HCT116 (cell line): Measurements from ENCODE around the gene IQCK. TPM values are rescaled to one million over a fixed set of nuclear protein-coding genes. Genes with fewer than 3 reads are reported as not detected.

ENCODE experiments used
- ATAC-seq: fragments of 200-7000 bp; cut with Tn5 transposase; 2 replicates; pipeline ENCODE4 v1.9.1; 2020; ENCODE audit warnings: mild to moderate bottlenecking, moderate library complexity
- BruUV-seq: library from RNA; stranded (reverse); fragments of 400-500 nt; replicated peaks from 2 replicates; lab custom pipeline; 2021; lab: Mats Ljungman, UMichigan
- CTCF ChIA-PET: fragments of 300-600 bp; sonication (Branson Sonifier 250); formaldehyde crosslinking; loops from one replicate; lab custom pipeline; 2021; ENCODE audit warnings: antibody characterized with exemption; lab: Charles Lee
- POLR2A ChIA-PET: fragments of 300-600, 350-600 bp; sonication (Branson Sonifier 250); formaldehyde crosslinking; loops from one replicate; lab custom pipeline; 2021; ENCODE audit warnings: antibody characterized with exemption; lab: Charles Lee
- RAD21 ChIA-PET, 2 experiments: fragments of 300-600 bp; sonication (Branson Sonifier 250); formaldehyde crosslinking; loops; one replicate each; lab custom pipeline; 2023; ENCODE audit warnings: low total read pairs in 2 of 2; ENCODE audit not compliant: uncharacterized antibody in 2 of 2, unreplicated experiment in 2 of 2, low non-redundant PET in 1 of 2; lab: Charles Lee
- DNase-seq: peaks from one replicate; pipeline ENCODE4 v3.0.0-alpha.2; 2010; ENCODE audit warnings: low read depth, low spot score
- H2AFZ ChIP-seq: fragments of 200-600 bp; shearing (Covaris generic), sonication (generic); 2 replicates; pipeline ENCODE4 v1.6.1; 2017; ENCODE audit warnings: low read depth, mixed run types, mixed read lengths, antibody characterized with exemption, low read length; ENCODE audit not compliant: poor library complexity, severe bottlenecking
- H3K27ac ChIP-seq: 2 replicates; pipeline ENCODE4 v1.5.1; 2012; ENCODE audit warnings: low read depth, low read length
- H3K27me3 ChIP-seq: fragments of 200-600 bp; sonication (generic); 2 replicates; pipeline ENCODE4 v1.6.1; 2016; ENCODE audit warnings: mixed run types, low read length, mixed read lengths; ENCODE audit not compliant: insufficient read depth
- H3K36me3 ChIP-seq, 2 experiments: fragments of 200-500 bp in 1 of 2; fragments of 200-600 bp in 1 of 2; sonication (Bioruptor generic) in 1 of 2; sonication (generic) in 1 of 2; 2 replicates each; pipeline versions ENCODE4 v1.5.1 to v1.6.1; 2014 to 2016; ENCODE audit warnings: low read length in 2 of 2, inconsistent platforms in 1 of 2, mixed read lengths in 1 of 2, mixed run types in 1 of 2; ENCODE audit not compliant: insufficient read depth in 2 of 2, control insufficient read depth in 1 of 2
- H3K4me1 ChIP-seq, 2 experiments: fragments of 200-600 bp in 1 of 2; sonication (generic) in 1 of 2; 2 replicates each; pipeline versions ENCODE4 v1.5.1 to v1.6.1; 2012 to 2017; ENCODE audit warnings: low read length in 2 of 2, inconsistent platforms in 1 of 2, mild to moderate bottlenecking in 1 of 2, mixed read lengths in 1 of 2, mixed run types in 1 of 2, moderate library complexity in 1 of 2; ENCODE audit not compliant: insufficient read depth in 2 of 2, control insufficient read depth in 1 of 2
- H3K4me2 ChIP-seq: fragments of 200-600 bp; sonication (generic); 2 replicates; pipeline ENCODE4 v1.6.1; 2017; ENCODE audit warnings: mixed run types, low read length, mixed read lengths
- H3K4me3 ChIP-seq, 2 experiments: fragments of 200-600 bp in 1 of 2; sonication (generic) in 1 of 2; replicated peaks in 1 of 2; 2 replicates each; pipeline ENCODE4 v1.5.1; 2011 to 2016; ENCODE audit warnings: low read length in 2 of 2, control low read depth in 1 of 2, low read depth in 1 of 2, mild to moderate bottlenecking in 1 of 2, mixed read lengths in 1 of 2, mixed run types in 1 of 2
- H3K79me2 ChIP-seq: fragments of 200-600 bp; sonication (generic); 2 replicates; pipeline ENCODE4 v1.6.1; 2017; ENCODE audit warnings: mild to moderate bottlenecking, mixed run types, low read length, moderate library complexity, mixed read lengths; ENCODE audit not compliant: insufficient read depth
- H3K9ac ChIP-seq: fragments of 200-600 bp; sonication (generic); 2 replicates; pipeline ENCODE4 v1.6.1; 2016; ENCODE audit warnings: low read length, mixed read lengths
- H3K9me2 ChIP-seq: fragments of 200-600 bp; sonication (generic), shearing (Covaris generic); 2 replicates; pipeline ENCODE4 v1.6.1; 2017; ENCODE audit warnings: mixed run types, mild to moderate bottlenecking, moderate library complexity; ENCODE audit not compliant: insufficient read depth
- H3K9me3 ChIP-seq, 2 experiments: fragments of 200-500 bp in 1 of 2; fragments of 200-600 bp in 1 of 2; sonication (Bioruptor generic) in 1 of 2; sonication (generic) in 1 of 2; 2 replicates each; pipeline ENCODE4 v1.6.1; 2014 to 2017; ENCODE audit warnings: low read length in 2 of 2, mixed read lengths in 2 of 2, inconsistent platforms in 1 of 2, low read depth in 1 of 2, mild to moderate bottlenecking in 1 of 2, mixed run types in 1 of 2, moderate library complexity in 1 of 2; ENCODE audit not compliant: control insufficient read depth in 1 of 2, insufficient read depth in 1 of 2
- H4K20me1 ChIP-seq: fragments of 200-600 bp; sonication (generic), shearing (Covaris generic); 2 replicates; pipeline ENCODE4 v1.6.1; 2017; ENCODE audit warnings: mixed run types, mild to moderate bottlenecking, moderate library complexity; ENCODE audit not compliant: insufficient read depth
- ATF3 ChIP-seq: IDR thresholded peaks from 2 replicates; pipeline ENCODE4 v1.6.1; 2012
- CBX3 ChIP-seq: IDR thresholded peaks from 2 replicates; pipeline ENCODE4 v1.6.1; 2012; ENCODE audit warnings: low read depth
- EGR1 ChIP-seq: IDR thresholded peaks from 2 replicates; pipeline ENCODE4 v1.6.1; 2012; ENCODE audit warnings: low read depth
- ELF1 ChIP-seq: IDR thresholded peaks from 2 replicates; pipeline ENCODE4 v1.6.1; 2012; ENCODE audit warnings: low read depth, borderline replicate concordance
- EZH2 ChIP-seq: fragments of 200-600 bp; sonication (generic); IDR thresholded peaks from 2 replicates; pipeline ENCODE4 v1.6.1; 2017; ENCODE audit warnings: antibody characterized with exemption, mixed run types
- EZH2phosphoT487 ChIP-seq: fragments of 200-600 bp; IDR thresholded peaks from 2 replicates; pipeline ENCODE4 v1.6.1; 2018; ENCODE audit warnings: antibody characterized with exemption, borderline replicate concordance
- FOSL1 ChIP-seq: IDR thresholded peaks from 2 replicates; pipeline ENCODE4 v1.6.1; 2012; ENCODE audit warnings: low read depth
- JUND ChIP-seq: IDR thresholded peaks from 2 replicates; pipeline ENCODE4 v1.6.1; 2012
- POLR2A ChIP-seq: IDR thresholded peaks from 2 replicates; pipeline ENCODE4 v1.7.0; 2011; ENCODE audit warnings: borderline replicate concordance; ENCODE audit not compliant: insufficient read depth, insufficient read length; ENCODE audit errors: extremely low read depth
- POLR2AphosphoS5 ChIP-seq: IDR thresholded peaks from 2 replicates; pipeline ENCODE4 v1.6.1; 2011; ENCODE audit warnings: mild to moderate bottlenecking, low read depth, low read length, moderate library complexity
- RAD21 ChIP-seq: IDR thresholded peaks from 2 replicates; pipeline ENCODE4 v1.6.1; 2012; ENCODE audit warnings: low read depth, mild to moderate bottlenecking
- SIN3A ChIP-seq: IDR thresholded peaks from 2 replicates; pipeline ENCODE4 v1.6.1; 2012; ENCODE audit warnings: low read depth
- SP1 ChIP-seq: IDR thresholded peaks from 2 replicates; pipeline ENCODE4 v1.6.1; 2012; ENCODE audit warnings: low read depth
- SRF ChIP-seq: IDR thresholded peaks from 2 replicates; pipeline ENCODE4 v1.6.1; 2012; ENCODE audit warnings: low read depth
- TCF7L2 ChIP-seq: IDR thresholded peaks from 2 replicates; pipeline ENCODE4 v1.7.0; 2011; ENCODE audit warnings: borderline replicate concordance, inconsistent platforms; ENCODE audit not compliant: insufficient read depth, insufficient read length; ENCODE audit errors: extremely low read depth
- YY1 ChIP-seq: IDR thresholded peaks from 2 replicates; pipeline ENCODE4 v1.6.1; 2011; ENCODE audit warnings: low read length, low read depth, moderate library complexity, mild to moderate bottlenecking; ENCODE audit not compliant: insufficient replicate concordance; ENCODE audit errors: extremely low read depth
- ZFX ChIP-seq: fragments of 450-650 bp; IDR thresholded peaks from 2 replicates; pipeline ENCODE4 v1.6.1; 2017
- ZNF274 ChIP-seq: fragments of 200-500 bp; sonication (Bioruptor generic); IDR thresholded peaks from 2 replicates; pipeline ENCODE4 v1.6.1; 2014; ENCODE audit warnings: mild to moderate bottlenecking, low read depth, low read length, inconsistent platforms
- intact Hi-C: fragments of 100-400 bp; cut with micrococcal nuclease; formaldehyde crosslinking; loops from 2 replicates; pipeline ENCODE4 v1.10.0; 2022
- total RNA-seq: library from RNA; stranded (reverse); gene quantifications from one replicate; pipeline ENCODE4 v1.2.1, GENCODE V29; 2021; ENCODE audit not compliant: unreplicated experiment
- TF ChIP-seq, protein P1 (sequence below): IDR thresholded peaks from 2 replicates; pipeline ENCODE4 v1.6.1; 2012
- TF ChIP-seq, protein P2 (sequence below), 3 experiments: fragments of 200-600 bp in 1 of 3; sonication (generic) in 1 of 3; IDR thresholded peaks in 2 of 3; conservative IDR thresholded peaks in 1 of 3; 2 replicates each; pipeline ENCODE4 v1.5.1; 2012 to 2017; ENCODE audit warnings: low read depth in 2 of 3, low read length in 2 of 3, antibody characterized with exemption in 1 of 3, borderline replicate concordance in 1 of 3, control low read depth in 1 of 3, mild to moderate bottlenecking in 1 of 3, mixed read lengths in 1 of 3, mixed run types in 1 of 3, moderate library complexity in 1 of 3; ENCODE audit not compliant: insufficient read depth in 1 of 3

The IQCK gene
- total RNA-seq, 1 experiment from 2014 or later = 11.8 TPM

DNA sequence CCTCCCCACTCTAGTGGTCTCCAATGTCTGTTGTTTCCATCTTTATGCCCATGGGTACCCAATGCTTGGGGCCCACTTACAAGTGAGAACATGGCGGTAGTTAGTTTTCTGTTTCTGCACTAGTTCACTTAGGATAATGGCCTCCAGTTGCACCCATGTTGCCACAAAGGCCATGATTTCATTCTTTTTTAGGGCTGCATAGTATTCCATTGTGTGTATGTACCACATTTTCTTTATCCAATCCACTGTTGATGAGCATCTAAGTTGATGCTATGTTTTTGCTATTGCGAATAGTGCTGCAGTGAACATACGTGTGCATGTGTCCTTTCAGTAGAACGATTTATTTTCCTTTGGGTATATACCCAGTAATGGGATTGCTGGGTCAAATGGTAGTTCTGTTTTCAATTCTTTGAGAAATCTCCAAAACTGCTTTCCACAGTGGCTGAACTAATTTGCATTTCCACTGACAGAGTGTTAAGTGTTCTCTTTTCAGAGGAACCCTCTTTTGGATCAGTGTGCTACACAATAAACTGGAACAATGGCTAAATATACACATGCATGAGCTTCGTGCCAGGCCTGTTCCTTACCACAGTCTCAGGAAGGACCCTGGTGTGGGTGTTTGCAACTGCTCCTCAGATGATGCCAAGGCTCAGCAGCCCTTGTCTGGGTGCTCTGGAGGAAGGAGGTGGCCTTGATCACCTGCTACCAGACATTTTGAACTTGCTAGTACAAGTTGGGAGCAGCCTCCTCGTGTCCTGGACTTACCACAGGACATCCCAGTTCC, 34.4 kb upstream of the IQCK start:
- intact Hi-C loops = no loop called here
- no peaks in the 10 kb centered on the region for H3K4me1 ChIP-seq
- no peak for ATAC-seq
- TF ChIP-seq POLR2A (no peak), CBX3 (no peak), EZH2 (no peak)
- TF ChIP-seq, all 23 proteins: peak for 0
- RAD21 ChIA-PET = no interaction called here
- no peaks in the 10 kb centered on the region for H3K79me2 ChIP-seq
- H3K4me3 ChIP-seq = no peak overlapping the region
- H3K9me2 ChIP-seq = no peaks in the 10 kb centered on the region
- no peaks in the 10 kb centered on the region; a peak in 1 of 4 replicates for H3K36me3 ChIP-seq
- H3K9me3 ChIP-seq = no peaks in the 10 kb centered on the region
- no peak overlapping the region for H2AFZ ChIP-seq
- CTCF ChIA-PET = no interaction called here
- H3K4me2 ChIP-seq = no peak overlapping the region
- no peaks in the 10 kb centered on the region for H3K27me3 ChIP-seq
- H3K9ac ChIP-seq = no peak overlapping the region
- no peaks in the 10 kb centered on the region for H4K20me1 ChIP-seq
- POLR2A ChIA-PET = no interaction called here
- DNase-seq = no peak
- no peak overlapping the region for H3K27ac ChIP-seq
- BruUV-seq = no TSS peak

DNA sequence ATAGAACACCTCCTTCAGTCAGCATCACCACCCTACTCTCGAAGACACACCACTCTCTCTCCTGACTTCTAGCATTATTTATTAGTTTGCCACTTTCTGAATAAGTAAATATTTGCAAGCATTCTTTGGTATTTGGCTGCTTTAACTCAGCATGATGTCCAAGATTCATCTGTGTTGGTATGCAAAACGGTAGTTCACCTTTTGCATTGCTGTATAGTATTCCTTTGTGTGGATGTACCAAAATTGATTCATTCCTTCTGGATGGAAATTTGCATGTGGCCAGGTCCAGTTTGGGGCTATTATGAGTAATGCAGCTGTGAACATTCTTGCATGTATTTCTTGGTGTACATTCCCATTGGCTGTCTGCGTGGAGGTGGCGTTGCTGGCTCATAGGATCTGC, 32.9 kb upstream of the IQCK start:
- Histone ChIP-seq H3K4me3 (no peak overlapping the region), H3K4me2 (no peak overlapping the region), H3K9me2 (no peaks in the 10 kb centered on the region), H3K36me3 (no peaks in the 10 kb centered on the region; a peak in 1 of 4 replicates), H2AFZ (no peak overlapping the region), H3K27ac (no peak overlapping the region), H3K9me3 (no peaks in the 10 kb centered on the region), H3K79me2 (no peaks in the 10 kb centered on the region), H3K9ac (no peak overlapping the region), H3K4me1 (no peaks in the 10 kb centered on the region), H3K27me3 (no peaks in the 10 kb centered on the region), H4K20me1 (no peaks in the 10 kb centered on the region)
- no peak for DNase-seq
- ChIA-PET POLR2A (no interaction called here), RAD21 (no interaction called here), CTCF (no interaction called here)
- TF ChIP-seq EZH2phosphoT487 (no peak), POLR2A (no peak), SIN3A (no peak), YY1 (no peak), TCF7L2 (no peak), POLR2AphosphoS5 (no peak), ELF1 (no peak), ZNF274 (no peak), JUND (no peak), ATF3 (no peak), FOSL1 (no peak), EGR1 (no peak), ZFX (no peak), SP1 (no peak), SRF (no peak), CBX3 (no peak), RAD21 (no peak)
- TF ChIP-seq, protein P1, sequence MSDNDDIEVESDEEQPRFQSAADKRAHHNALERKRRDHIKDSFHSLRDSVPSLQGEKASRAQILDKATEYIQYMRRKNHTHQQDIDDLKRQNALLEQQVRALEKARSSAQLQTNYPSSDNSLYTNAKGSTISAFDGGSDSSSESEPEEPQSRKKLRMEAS = no peak
- TF ChIP-seq, protein P2, sequence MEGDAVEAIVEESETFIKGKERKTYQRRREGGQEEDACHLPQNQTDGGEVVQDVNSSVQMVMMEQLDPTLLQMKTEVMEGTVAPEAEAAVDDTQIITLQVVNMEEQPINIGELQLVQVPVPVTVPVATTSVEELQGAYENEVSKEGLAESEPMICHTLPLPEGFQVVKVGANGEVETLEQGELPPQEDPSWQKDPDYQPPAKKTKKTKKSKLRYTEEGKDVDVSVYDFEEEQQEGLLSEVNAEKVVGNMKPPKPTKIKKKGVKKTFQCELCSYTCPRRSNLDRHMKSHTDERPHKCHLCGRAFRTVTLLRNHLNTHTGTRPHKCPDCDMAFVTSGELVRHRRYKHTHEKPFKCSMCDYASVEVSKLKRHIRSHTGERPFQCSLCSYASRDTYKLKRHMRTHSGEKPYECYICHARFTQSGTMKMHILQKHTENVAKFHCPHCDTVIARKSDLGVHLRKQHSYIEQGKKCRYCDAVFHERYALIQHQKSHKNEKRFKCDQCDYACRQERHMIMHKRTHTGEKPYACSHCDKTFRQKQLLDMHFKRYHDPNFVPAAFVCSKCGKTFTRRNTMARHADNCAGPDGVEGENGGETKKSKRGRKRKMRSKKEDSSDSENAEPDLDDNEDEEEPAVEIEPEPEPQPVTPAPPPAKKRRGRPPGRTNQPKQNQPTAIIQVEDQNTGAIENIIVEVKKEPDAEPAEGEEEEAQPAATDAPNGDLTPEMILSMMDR (IDR thresholded peaks at IDR 0.05 in 2 of 3, conservative IDR thresholded peaks at IDR 0.05 in 1 of 3; ENCODE audit: borderline replicate concordance in 1 of 3, insufficient read depth in 1 of 3, low read depth in 2 of 3, low read length in 2 of 3) = no peak
- no TSS peak for BruUV-seq
- intact Hi-C loops = no loop called here
- ATAC-seq = no peak
